Esophagus muscularis mucosa (tissue), 4 donors: ENCODE results near the gene CD72. TPM values are rescaled to one million over a fixed set of nuclear protein-coding genes. Genes with fewer than 3 reads are reported as not detected.
"Not testable (repeated sequence)": the region's sequence is repeated elsewhere in the genome, so short reads cannot be mapped to it uniquely, and the experiment has no call there.

Source experiments
- DNase-seq: peaks from one replicate; pipeline ENCODE4 v3.0.0-alpha.2; 2017; ENCODE audit errors: extremely low spot score
- H3K27ac ChIP-seq, 4 donors: fragments of 200-600 bp; sonication (generic); replicated peaks in 1 of 4; 1 replicate in 3 of 4; 2 replicates in 1 of 4; pipeline ENCODE4 v1.5.1; 2016 to 2019; ENCODE audit warnings: mild to moderate bottlenecking in 1 of 4
- H3K27me3 ChIP-seq, 4 donors: fragments of 200-600 bp; sonication (generic); one replicate each; pipeline versions ENCODE4 v1.5.1 to v1.6.0; 2016 to 2019
- H3K36me3 ChIP-seq, 4 donors: fragments of 200-600 bp; sonication (generic); one replicate each; pipeline ENCODE4 v1.5.1; 2016 to 2019
- H3K4me1 ChIP-seq, 4 donors: fragments of 200-600 bp; sonication (generic); one replicate each; pipeline ENCODE4 v1.5.1; 2016 to 2019
- H3K4me3 ChIP-seq, 4 donors: fragments of 200-600 bp; sonication (generic); 1 replicate in 2 of 4; 2 replicates in 2 of 4; pipeline ENCODE4 v1.5.1; 2016 to 2019; ENCODE audit warnings: mild to moderate bottlenecking in 4 of 4, moderate library complexity in 1 of 4
- H3K9me3 ChIP-seq, 4 donors: fragments of 200-600 bp; sonication (generic); 1 replicate in 3 of 4; 2 replicates in 1 of 4; pipeline ENCODE4 v1.5.1; 2016 to 2019
- CTCF ChIP-seq, 3 experiments: fragments of 200-600 bp in 2 of 3; fragments of 450-650 bp in 1 of 3; sonication (generic) in 2 of 3; IDR thresholded peaks; one replicate each; pipeline ENCODE4 v1.5.1; 2017 to 2019; ENCODE audit warnings: antibody characterized with exemption in 3 of 3, mild to moderate bottlenecking in 2 of 3, moderate library complexity in 1 of 3
- EP300 ChIP-seq: sonication (generic); formaldehyde crosslinking; IDR thresholded peaks from one replicate; pipeline ENCODE4 v1.6.1; 2017; ENCODE audit warnings: antibody characterized with exemption
- POLR2A ChIP-seq: fragments of 450-650 bp; IDR thresholded peaks from one replicate; pipeline ENCODE4 v1.6.1; 2017; ENCODE audit warnings: antibody characterized with exemption, moderate library complexity, mild to moderate bottlenecking, low read depth
- POLR2AphosphoS5 ChIP-seq, 2 donors: sonication (generic); formaldehyde crosslinking; IDR thresholded peaks; one replicate each; pipeline ENCODE4 v1.6.1; 2017; ENCODE audit warnings: antibody characterized with exemption in 2 of 2
- WGBS: methylation state at CpG from one replicate; pipeline ENCODE4 v1.1.5; 2018; 5-methylcytosine and 5-hydroxymethylcytosine counted together
- intact Hi-C: fragments of 100-400 bp; cut with DNase I; formaldehyde crosslinking; loops from one replicate; pipeline ENCODE4 v1.15.1; 2023
- total RNA-seq, 4 donors: library from RNA; depleted of rRNA; stranded (reverse); fragments of >200 nt; gene quantifications; one replicate each; pipeline versions ENCODE4 v1.1.0 to v1.2.1, GENCODE V29; 2016

The CD72 gene
- total RNA-seq, 4 donors from 2014 or later, result 1.4 to 2.2 TPM; not detected in 2

DNA sequence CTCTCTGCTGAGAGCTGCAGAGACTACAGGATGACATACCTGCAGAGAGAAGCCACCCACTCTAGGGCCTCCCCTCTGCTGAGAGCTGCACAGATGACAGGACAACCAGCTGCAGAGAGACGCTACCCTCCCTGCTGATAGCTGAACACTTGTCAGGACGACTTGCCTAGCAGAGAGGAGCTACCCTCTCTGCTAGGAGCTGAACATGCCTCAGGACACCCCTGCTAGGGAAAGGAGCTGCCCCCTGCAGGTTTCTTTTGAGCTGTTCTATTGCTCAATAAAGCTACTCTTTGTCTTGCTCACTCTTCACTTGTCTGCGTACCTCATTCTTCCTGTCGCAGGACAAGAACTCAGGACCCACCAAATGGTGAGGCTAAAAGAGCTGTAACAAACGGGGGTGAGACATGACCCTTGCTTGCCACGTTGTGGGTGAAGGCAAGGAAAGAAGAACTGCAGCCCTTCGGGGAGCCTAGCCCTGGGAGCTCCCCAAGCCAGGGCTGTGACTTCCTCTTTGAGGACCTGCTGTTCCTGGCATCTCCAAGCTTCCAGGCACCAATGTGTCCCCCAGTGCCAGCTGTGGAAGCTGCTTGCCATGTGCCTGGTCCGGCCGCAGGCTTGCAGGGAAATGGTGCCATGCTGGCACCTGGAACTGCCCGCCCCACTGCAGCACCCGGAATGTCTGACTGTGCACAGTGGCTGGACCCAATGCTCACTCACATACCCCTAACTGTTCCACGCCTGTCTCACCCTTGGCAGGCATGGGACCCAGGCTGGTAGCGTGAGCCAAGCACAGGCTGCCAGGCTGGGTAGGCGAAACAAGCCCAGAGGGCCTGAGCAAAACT is 18.2 kb downstream of the CD72 start:
- H3K9me3 ChIP-seq, result no peaks in the 10 kb centered on the region
- H3K36me3 ChIP-seq, result no peaks in the 10 kb centered on the region
- no peak overlapping the region for H3K27ac ChIP-seq
- intact Hi-C loops, result loop anchor here (5.0 kb wide), 2 partner anchors 38 to 118 kb away; a partner anchor contains a TSS
- no peak overlapping the region for H3K4me3 ChIP-seq
- peaks cover 12 to 21% (median 17%) of the 10 kb centered on the region in 4 donors for H3K4me1 ChIP-seq
- no peak for TF ChIP-seq POLR2AphosphoS5 (IDR thresholded peaks at IDR 0.05)
- no peak for TF ChIP-seq CTCF (IDR thresholded peaks at IDR 0.05)
- no peak for TF ChIP-seq POLR2A
- no peak for TF ChIP-seq EP300
- 75% methylated on average over 11 of the region's 14 CpGs for WGBS
- H3K27me3 ChIP-seq, result no peaks in the 10 kb centered on the region
- DNase-seq, result no peak

DNA sequence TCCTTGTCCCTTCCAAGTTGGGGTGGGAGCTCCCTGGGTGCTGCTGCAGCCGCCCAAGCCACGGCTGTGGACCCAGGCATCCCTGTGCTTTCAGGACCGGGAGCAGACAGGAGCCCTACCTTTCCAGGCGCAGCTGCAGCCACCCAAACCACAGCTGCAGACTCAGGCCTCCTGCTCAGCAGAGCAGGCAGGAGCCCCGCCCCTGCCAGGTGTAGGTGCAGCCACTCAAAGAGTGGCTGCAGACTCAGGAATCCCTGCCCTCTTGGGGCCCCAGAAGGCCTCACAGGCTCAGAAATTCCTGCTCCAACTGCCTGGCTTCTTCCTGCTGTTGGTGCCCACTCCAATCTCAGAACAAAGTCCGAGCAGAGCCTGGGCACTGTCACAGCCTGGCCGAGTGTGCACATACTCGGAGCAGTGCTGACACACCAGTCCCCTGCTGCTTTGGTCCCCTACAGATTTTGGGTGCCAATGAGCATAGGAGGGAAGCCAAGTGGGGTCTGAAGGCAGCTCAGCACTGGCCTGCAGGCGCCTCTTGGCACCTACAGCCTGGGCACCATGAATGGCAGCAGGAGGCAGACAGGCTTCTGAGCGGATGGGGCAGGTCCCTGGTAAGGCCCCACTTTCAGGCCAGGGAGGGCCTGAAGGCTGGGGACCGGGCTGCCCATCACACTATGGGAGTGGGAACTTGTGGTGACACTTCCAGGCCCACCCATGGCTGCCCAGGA is 19.2 kb downstream of the CD72 start:
- no peak overlapping the region for H3K4me3 ChIP-seq
- no peaks in the 10 kb centered on the region for H3K36me3 ChIP-seq
- no peak for DNase-seq
- peaks cover 0 to 6% (median under 1%) of the 10 kb centered on the region in 4 donors for H3K9me3 ChIP-seq
- no peaks in the 10 kb centered on the region for H3K27me3 ChIP-seq
- no peak overlapping the region for H3K27ac ChIP-seq
- TF ChIP-seq POLR2A, result no peak
- no peak for TF ChIP-seq POLR2AphosphoS5 (IDR thresholded peaks at IDR 0.05)
- TF ChIP-seq CTCF (IDR thresholded peaks at IDR 0.05), result no peak
- no peak for TF ChIP-seq EP300
- H3K4me1 ChIP-seq, result peaks cover 9 to 15% (median 12%) of the 10 kb centered on the region in 4 donors
- intact Hi-C loops, result no loop called here
- WGBS, result 98% methylated on average over 6 of the region's 11 CpGs

DNA sequence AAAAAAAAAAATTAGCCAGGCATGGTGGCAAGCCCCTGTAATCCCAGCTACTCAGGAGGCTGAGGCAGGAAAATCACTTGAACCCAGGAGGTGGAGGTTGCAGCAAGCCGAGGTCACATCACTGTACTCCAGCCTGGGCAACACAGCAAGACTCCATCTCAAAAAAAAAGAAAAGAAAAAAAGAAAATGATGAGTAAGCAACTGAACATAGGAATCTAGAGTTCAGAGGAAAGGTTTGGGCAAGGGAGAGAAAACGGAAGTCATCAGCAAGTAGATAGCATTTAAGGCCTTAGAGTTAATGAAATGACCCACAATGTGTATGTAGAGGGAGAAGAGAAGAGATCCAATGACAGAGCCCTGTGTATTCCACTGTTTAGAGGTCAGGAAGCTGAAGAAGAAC is 21.3 kb downstream of the CD72 start:
- H3K36me3 ChIP-seq, DNase-seq, H3K27ac ChIP-seq, H3K27me3 ChIP-seq, intact Hi-C loops, H3K4me3 ChIP-seq, H3K4me1 ChIP-seq: not testable (repeated sequence)
- 90% methylated on average over 2 of the region's 2 CpGs for WGBS
- H3K9me3 ChIP-seq, result peaks cover 0 to 20% (median 16%) of the 10 kb centered on the region in 4 donors

DNA sequence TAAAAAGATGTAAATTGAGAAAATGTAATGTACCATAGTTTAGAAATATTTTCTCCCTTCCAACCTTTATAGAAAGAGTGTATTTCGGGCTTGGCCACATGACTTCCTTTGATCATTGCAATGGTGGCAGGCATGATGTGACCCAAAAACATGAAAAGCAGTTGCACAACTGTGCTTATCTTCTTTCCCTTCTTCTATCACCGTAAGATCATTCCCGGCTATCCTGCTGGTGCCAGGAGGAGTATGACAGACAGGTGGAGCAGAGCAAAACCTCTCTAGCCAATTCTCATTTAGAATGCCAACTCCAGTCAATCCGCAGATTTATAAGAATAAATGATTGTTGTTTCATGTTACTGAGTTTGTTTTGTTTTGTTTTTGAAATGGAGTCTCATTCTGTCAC is 23.7 kb downstream of the CD72 start:
- 96% methylated on average over 4 of the region's 4 CpGs for WGBS
- Histone ChIP-seq H3K27me3 (no peaks in the 10 kb centered on the region), H3K36me3 (no peaks in the 10 kb centered on the region), H3K27ac (no peak overlapping the region), H3K9me3 (peaks cover 0 to 20% (median 16%) of the 10 kb centered on the region in 4 donors), H3K4me3 (no peak overlapping the region), H3K4me1 (no peaks in the 10 kb centered on the region)
- TF ChIP-seq POLR2A (no peak), POLR2AphosphoS5 (IDR thresholded peaks at IDR 0.05) (no peak)
- intact Hi-C loops, result no loop called here
- no peak for DNase-seq

- no peak overlapping the region for H3K4me3 ChIP-seq
- no peaks in the 10 kb centered on the region for H3K27me3 ChIP-seq
- H3K27ac ChIP-seq, result no peak overlapping the region
- no peak for TF ChIP-seq CTCF (IDR thresholded peaks at IDR 0.05)
- TF ChIP-seq POLR2AphosphoS5 (IDR thresholded peaks at IDR 0.05), result no peak
- no peak for TF ChIP-seq EP300
- no peak for DNase-seq
- intact Hi-C loops, result no loop called here
- no peaks in the 10 kb centered on the region for H3K36me3 ChIP-seq
- H3K4me1 ChIP-seq, result no peaks in the 10 kb centered on the region
- peaks cover 0 to 20% (median 16%) of the 10 kb centered on the region in 4 donors for H3K9me3 ChIP-seq
Measured at GRCh38 chr9:35593581-35593980, 24.6 kb downstream of the CD72 start.

DNA sequence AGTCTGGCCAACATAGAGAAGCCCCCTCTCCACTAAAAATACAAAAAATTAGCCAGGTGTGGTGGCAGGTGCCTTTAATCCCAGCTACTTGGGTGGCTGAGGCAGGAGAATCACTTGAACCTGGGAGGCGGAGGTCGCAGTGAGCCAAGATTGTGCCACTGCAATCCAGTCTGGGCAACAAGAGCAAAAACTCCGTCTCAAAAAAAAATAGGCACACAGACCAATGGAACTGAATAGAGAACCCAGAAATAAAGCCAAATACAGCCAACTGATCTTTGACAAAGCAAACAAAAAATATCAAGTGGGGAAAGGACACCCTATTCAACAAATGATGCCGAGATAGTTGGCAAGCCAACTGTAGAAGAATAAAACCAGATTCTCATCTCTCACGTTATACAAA is 29.7 kb downstream of the CD72 start:
- intact Hi-C loops, DNase-seq, H3K4me1 ChIP-seq, H3K27me3 ChIP-seq, H3K27ac ChIP-seq, H3K36me3 ChIP-seq, H3K4me3 ChIP-seq: not testable (repeated sequence)
- peaks cover 0 to 15% (median 8%) of the 10 kb centered on the region in 4 donors for H3K9me3 ChIP-seq
- 83% methylated on average over 5 of the region's 5 CpGs for WGBS

GRCh38 chr9:35584681-35585080 is 33.5 kb downstream of the CD72 start:
- WGBS, result 80% methylated on average over 3 of the region's 3 CpGs
- H3K4me3 ChIP-seq, H3K27me3 ChIP-seq, H3K27ac ChIP-seq, H3K4me1 ChIP-seq, H3K36me3 ChIP-seq, DNase-seq, intact Hi-C loops: not testable (repeated sequence)
- peaks cover 0 to 10% (median 7%) of the 10 kb centered on the region in 4 donors for H3K9me3 ChIP-seq

DNA sequence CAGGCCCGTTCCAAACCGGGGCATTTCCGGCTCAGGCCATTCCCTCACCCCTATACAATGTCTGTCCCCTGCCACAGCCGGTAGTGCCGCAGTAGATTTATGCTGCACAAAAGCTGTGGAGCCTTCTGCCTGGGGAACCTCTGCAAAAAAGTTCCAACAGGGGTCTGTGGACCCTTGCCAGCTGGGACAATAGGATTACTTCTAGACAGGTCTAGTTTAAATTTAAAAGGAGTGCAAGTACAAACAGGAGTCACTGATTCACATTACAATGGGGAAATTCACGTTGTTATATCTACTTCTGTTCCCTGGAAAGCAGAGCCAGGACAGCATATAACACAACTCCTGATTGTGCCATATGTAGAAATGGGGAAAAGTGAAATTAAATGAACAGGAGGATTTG is 34.7 kb downstream of the CD72 start:
- H3K9me3 ChIP-seq, result peaks cover 0 to 16% (median 7%) of the 10 kb centered on the region in 4 donors
- intact Hi-C loops, DNase-seq, H3K4me1 ChIP-seq, H3K27me3 ChIP-seq, H3K27ac ChIP-seq, H3K4me3 ChIP-seq, H3K36me3 ChIP-seq: not testable (repeated sequence)
- 86% methylated on average over 3 of the region's 6 CpGs for WGBS
